HCT116 (cell line): ENCODE measurements around the gene OSER1.

Experiments
- CBX3 ChIP-seq: IDR thresholded peaks from 2 replicates; pipeline ENCODE4 v1.6.1; 2012; ENCODE audit warnings: low read depth
- CEBPB ChIP-seq: IDR thresholded peaks from 2 replicates; pipeline ENCODE4 v1.6.1; 2012; ENCODE audit warnings: low read depth
- EZH2phosphoT487 ChIP-seq: fragments of 200-600 bp; IDR thresholded peaks from 2 replicates; pipeline ENCODE4 v1.6.1; 2018; ENCODE audit warnings: antibody characterized with exemption, borderline replicate concordance
- TF ChIP-seq, protein P1 (sequence below), 3 experiments: fragments of 200-600 bp in 1 of 3; sonication (generic) in 1 of 3; IDR thresholded peaks in 2 of 3; conservative IDR thresholded peaks in 1 of 3; 2 replicates each; pipeline ENCODE4 v1.5.1; 2012 to 2017; ENCODE audit warnings: low read depth in 2 of 3, low read length in 2 of 3, antibody characterized with exemption in 1 of 3, borderline replicate concordance in 1 of 3, control low read depth in 1 of 3, mild to moderate bottlenecking in 1 of 3, mixed read lengths in 1 of 3, mixed run types in 1 of 3, moderate library complexity in 1 of 3; ENCODE audit not compliant: insufficient read depth in 1 of 3

DNA sequence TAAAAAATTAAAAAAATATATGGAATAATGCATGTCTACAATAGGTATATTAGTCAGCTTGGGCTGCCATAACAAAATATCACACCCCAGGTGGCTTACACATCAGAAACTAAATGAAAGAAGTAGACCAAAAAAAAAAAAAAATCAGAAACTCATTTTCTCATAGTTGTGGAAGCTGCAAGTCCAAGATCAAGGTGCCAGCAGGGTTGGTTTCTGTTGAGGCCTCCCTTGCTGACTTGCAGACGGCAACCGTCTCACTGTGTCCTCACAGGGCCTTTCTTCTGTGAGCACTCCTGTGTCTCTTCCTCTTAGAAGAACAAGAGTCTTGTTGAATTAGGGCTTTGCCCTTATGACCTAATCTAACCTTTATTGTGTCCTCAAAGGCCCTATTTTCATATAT is 25.1 kb upstream of the OSER1 start:
- no peak for TF ChIP-seq CBX3
- TF ChIP-seq, protein P1, sequence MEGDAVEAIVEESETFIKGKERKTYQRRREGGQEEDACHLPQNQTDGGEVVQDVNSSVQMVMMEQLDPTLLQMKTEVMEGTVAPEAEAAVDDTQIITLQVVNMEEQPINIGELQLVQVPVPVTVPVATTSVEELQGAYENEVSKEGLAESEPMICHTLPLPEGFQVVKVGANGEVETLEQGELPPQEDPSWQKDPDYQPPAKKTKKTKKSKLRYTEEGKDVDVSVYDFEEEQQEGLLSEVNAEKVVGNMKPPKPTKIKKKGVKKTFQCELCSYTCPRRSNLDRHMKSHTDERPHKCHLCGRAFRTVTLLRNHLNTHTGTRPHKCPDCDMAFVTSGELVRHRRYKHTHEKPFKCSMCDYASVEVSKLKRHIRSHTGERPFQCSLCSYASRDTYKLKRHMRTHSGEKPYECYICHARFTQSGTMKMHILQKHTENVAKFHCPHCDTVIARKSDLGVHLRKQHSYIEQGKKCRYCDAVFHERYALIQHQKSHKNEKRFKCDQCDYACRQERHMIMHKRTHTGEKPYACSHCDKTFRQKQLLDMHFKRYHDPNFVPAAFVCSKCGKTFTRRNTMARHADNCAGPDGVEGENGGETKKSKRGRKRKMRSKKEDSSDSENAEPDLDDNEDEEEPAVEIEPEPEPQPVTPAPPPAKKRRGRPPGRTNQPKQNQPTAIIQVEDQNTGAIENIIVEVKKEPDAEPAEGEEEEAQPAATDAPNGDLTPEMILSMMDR (IDR thresholded peaks at IDR 0.05 in 2 of 3, conservative IDR thresholded peaks at IDR 0.05 in 1 of 3; ENCODE audit: borderline replicate concordance in 1 of 3, insufficient read depth in 1 of 3, low read depth in 2 of 3, low read length in 2 of 3) = no peak
- TF ChIP-seq CEBPB = no peak
- TF ChIP-seq EZH2phosphoT487 = no peak
